ENCODE data around the gene CALCOCO2. TPM values are rescaled to one million over a fixed set of nuclear protein-coding genes. Genes with fewer than 3 reads are reported as not detected.

The CALCOCO2 gene
- polyA plus RNA-seq (2013, experiment 1 of 2), result 26.0 TPM
- polyA plus RNA-seq (2013, experiment 2 of 2), result 24.4 TPM

- Histone ChIP-seq H4K91ac (ENCODE audit: low read depth, low read length, poor library complexity) (no peak within 1 kb of the TSS), H3K23ac (ENCODE audit: low read depth, low read length, poor library complexity) (peak within 1 kb of the TSS; percentile 96), H3K4me3 (ENCODE audit: low read length in 2 of 2) (peak within 1 kb of the TSS; percentile 89 to 99), H2BK120ac (ENCODE audit: low read depth, low read length) (no peak within 1 kb of the TSS), H3K4me2 (ENCODE audit: insufficient read depth, low read length, poor library complexity, severe bottlenecking) (peak within 1 kb of the TSS; percentile 91), H3K14ac (ENCODE audit: low read length) (peak within 1 kb of the TSS; percentile 67), H3K18ac (ENCODE audit: low read length) (peak within 1 kb of the TSS; percentile 85), H3K79me1 (ENCODE audit: low read depth, low read length) (no peaks in the 10 kb centered on the region), H3K9ac (ENCODE audit: low read depth, low read length, poor library complexity) (peak within 1 kb of the TSS; percentile 96), H3K4me1 (ENCODE audit: control insufficient read depth in 2 of 2, insufficient read depth in 1 of 2, low read depth in 1 of 2, low read length in 2 of 2) (no peaks in the 10 kb centered on the region), H3K27ac (replicated peaks; ENCODE audit: low read length) (no peak within 1 kb of the TSS), H2BK15ac (ENCODE audit: low read length) (peak within 1 kb of the TSS; percentile 94), H3K27me3 (ENCODE audit: control insufficient read depth in 3 of 3, insufficient read depth in 3 of 3, low read depth in 1 of 3, low read length in 3 of 3) (no peaks in the 10 kb centered on the region), H2AFZ (ENCODE audit: low read length) (peak within 1 kb of the TSS; percentile 100), H4K8ac (ENCODE audit: low read depth, low read length) (no peak within 1 kb of the TSS), H2BK5ac (ENCODE audit: low read length) (peak within 1 kb of the TSS; percentile 90), H2AK5ac (ENCODE audit: low read depth, low read length) (no peak within 1 kb of the TSS), H2BK12ac (ENCODE audit: low read length) (peak within 1 kb of the TSS; percentile 94), H3K4ac (ENCODE audit: low read length) (no peak within 1 kb of the TSS), H3K36me3 (replicated peaks in 1 of 2; ENCODE audit: control insufficient read depth in 2 of 2, insufficient read depth in 2 of 2, low read length in 2 of 2) (no peaks in the 10 kb centered on the region), H3K9me3 (replicated peaks in 1 of 2; ENCODE audit: control insufficient read depth in 2 of 2, insufficient read depth in 1 of 2, low read depth in 1 of 2, low read length in 2 of 2) (no peaks in the 10 kb centered on the region)
- WGBS, 2 donors (ENCODE audit: extremely low coverage in 2 of 2, insufficient read length in 2 of 2, insufficient replicate concordance in 1 of 2), result no CpG with 5 or more reads among the region's 48 CpGs
- peak; percentile 85 for DNase-seq (ENCODE audit: low spot score)
Measured at GRCh38 chr17:48830840-48831548, at the start of gene CALCOCO2. TSS of gene CALCOCO2 (plus strand) at chr17:48831035. CDS start at chr17:48841708, 10,673 bp downstream.

GRCh38 chr17:48787828-48788227 lies 43.0 kb upstream of the CALCOCO2 start:
- Histone ChIP-seq H3K79me1 (ENCODE audit: low read depth, low read length) (no peaks in the 10 kb centered on the region), H3K27ac (replicated peaks; ENCODE audit: low read length) (no peak overlapping the region), H3K36me3 (replicated peaks in 1 of 2; ENCODE audit: control insufficient read depth in 2 of 2, insufficient read depth in 2 of 2, low read length in 2 of 2) (no peaks in the 10 kb centered on the region), H3K23ac (ENCODE audit: low read depth, low read length, poor library complexity) (no peak overlapping the region), H3K14ac (ENCODE audit: low read length) (no peak overlapping the region), H3K18ac (ENCODE audit: low read length) (no peak overlapping the region), H3K9me3 (replicated peaks in 1 of 2; ENCODE audit: control insufficient read depth in 2 of 2, insufficient read depth in 1 of 2, low read depth in 1 of 2, low read length in 2 of 2) (no peaks in the 10 kb centered on the region), H2BK12ac (ENCODE audit: low read length) (no peak overlapping the region), H3K9ac (ENCODE audit: low read depth, low read length, poor library complexity) (no peak overlapping the region), H3K4me3 (ENCODE audit: low read length in 2 of 2) (no peak overlapping the region), H2BK5ac (ENCODE audit: low read length) (no peak overlapping the region), H2AFZ (ENCODE audit: low read length) (no peak overlapping the region), H2BK15ac (ENCODE audit: low read length) (no peak overlapping the region), H4K91ac (ENCODE audit: low read depth, low read length, poor library complexity) (no peak overlapping the region), H2AK5ac (ENCODE audit: low read depth, low read length) (no peak overlapping the region), H3K4ac (ENCODE audit: low read length) (no peak overlapping the region), H2BK120ac (ENCODE audit: low read depth, low read length) (no peak overlapping the region), H3K4me1 (ENCODE audit: control insufficient read depth in 2 of 2, insufficient read depth in 1 of 2, low read depth in 1 of 2, low read length in 2 of 2) (peaks cover 2 to 5% of the 10 kb centered on the region in 2 donors), H3K4me2 (ENCODE audit: insufficient read depth, low read length, poor library complexity, severe bottlenecking) (no peak overlapping the region), H4K8ac (ENCODE audit: low read depth, low read length) (no peak overlapping the region), H3K27me3 (ENCODE audit: control insufficient read depth in 3 of 3, insufficient read depth in 3 of 3, low read depth in 1 of 3, low read length in 3 of 3) (peaks cover 0 to 58% (median 0%) of the 10 kb centered on the region in 3 experiments)
- no peak for DNase-seq (ENCODE audit: low spot score)
- WGBS, 2 donors (ENCODE audit: extremely low coverage in 2 of 2, insufficient read length in 2 of 2, insufficient replicate concordance in 1 of 2), result no CpG with 5 or more reads among the region's 7 CpGs

GRCh38 chr17:48790607-48791127 lies 40.2 kb upstream of the CALCOCO2 start:
- Histone ChIP-seq H3K23ac (ENCODE audit: low read depth, low read length, poor library complexity) (no peak overlapping the region), H3K36me3 (replicated peaks in 1 of 2; ENCODE audit: control insufficient read depth in 2 of 2, insufficient read depth in 2 of 2, low read length in 2 of 2) (no peaks in the 10 kb centered on the region), H2BK15ac (ENCODE audit: low read length) (no peak overlapping the region), H3K79me1 (ENCODE audit: low read depth, low read length) (no peaks in the 10 kb centered on the region), H2BK5ac (ENCODE audit: low read length) (no peak overlapping the region), H3K4me3 (ENCODE audit: low read length in 2 of 2) (no peak overlapping the region), H3K9ac (ENCODE audit: low read depth, low read length, poor library complexity) (no peak overlapping the region), H3K27ac (replicated peaks; ENCODE audit: low read length) (no peak overlapping the region), H4K8ac (ENCODE audit: low read depth, low read length) (no peak overlapping the region), H3K4ac (ENCODE audit: low read length) (no peak overlapping the region), H3K18ac (ENCODE audit: low read length) (peak overlapping the region; percentile 73), H3K9me3 (replicated peaks in 1 of 2; ENCODE audit: control insufficient read depth in 2 of 2, insufficient read depth in 1 of 2, low read depth in 1 of 2, low read length in 2 of 2) (no peaks in the 10 kb centered on the region), H4K91ac (ENCODE audit: low read depth, low read length, poor library complexity) (no peak overlapping the region), H2BK120ac (ENCODE audit: low read depth, low read length) (no peak overlapping the region), H3K27me3 (ENCODE audit: control insufficient read depth in 3 of 3, insufficient read depth in 3 of 3, low read depth in 1 of 3, low read length in 3 of 3) (peaks cover 0 to 66% (median 0%) of the 10 kb centered on the region in 3 experiments), H2BK12ac (ENCODE audit: low read length) (no peak overlapping the region), H3K14ac (ENCODE audit: low read length) (peak overlapping the region; percentile 32), H3K4me1 (ENCODE audit: control insufficient read depth in 2 of 2, insufficient read depth in 1 of 2, low read depth in 1 of 2, low read length in 2 of 2) (peaks cover 2 to 13% of the 10 kb centered on the region in 2 donors), H2AK5ac (ENCODE audit: low read depth, low read length) (peak overlapping the region; percentile 17), H2AFZ (ENCODE audit: low read length) (peak overlapping the region; percentile 32), H3K4me2 (ENCODE audit: insufficient read depth, low read length, poor library complexity, severe bottlenecking) (no peak overlapping the region)
- no CpG with 5 or more reads among the region's 9 CpGs for WGBS, 2 donors (ENCODE audit: extremely low coverage in 2 of 2, insufficient read length in 2 of 2, insufficient replicate concordance in 1 of 2)
- DNase-seq (ENCODE audit: low spot score), result no peak

Measured in neuronal stem cell (in vitro differentiated cells).